Ovary (tissue), 9 donors: ENCODE results near the gene ZNHIT6. TPM values are rescaled to one million over a fixed set of nuclear protein-coding genes. Genes with fewer than 3 reads are reported as not detected.

Source experiments
- DNase-seq, 5 donors: peaks; one replicate each; pipeline ENCODE4 v3.0.0-alpha.2; 2019 to 2020
- H3K27ac ChIP-seq, 2 donors: fragments of 200-600 bp; one replicate each; pipeline versions ENCODE4 v1.5.1 to v1.8.0; 2019 to 2022
- H3K27me3 ChIP-seq: fragments of 200-600 bp; one replicate; pipeline ENCODE4 v1.8.0; 2022
- H3K36me3 ChIP-seq: fragments of 200-600 bp; sonication (generic); one replicate; pipeline ENCODE4 v1.5.1; 2019
- H3K4me1 ChIP-seq: one replicate; pipeline ENCODE4 v1.8.1; 2013; ENCODE audit warnings: mild to moderate bottlenecking, moderate library complexity; ENCODE audit not compliant: insufficient read depth
- H3K4me3 ChIP-seq: fragments of 200-600 bp; sonication (generic); one replicate; pipeline ENCODE4 v1.5.1; 2017
- H3K9me3 ChIP-seq, 2 donors: fragments of 200-600 bp in 1 of 2; sonication (generic) in 1 of 2; one replicate each; pipeline versions ENCODE4 v1.5.1 to v1.8.1; 2013 to 2019; ENCODE audit warnings: mild to moderate bottlenecking in 1 of 2, moderate library complexity in 1 of 2
- EP300 ChIP-seq: sonication (generic); formaldehyde crosslinking; IDR thresholded peaks from one replicate; pipeline ENCODE4 v1.6.1; 2017; ENCODE audit warnings: antibody characterized with exemption
- POLR2A ChIP-seq: fragments of 450-650 bp; IDR thresholded peaks from one replicate; pipeline ENCODE4 v1.6.1; 2017; ENCODE audit warnings: antibody characterized with exemption, mild to moderate bottlenecking, moderate library complexity
- WGBS, 3 donors: extraction: QIAGEN DNeasy Blood & Tissue Kit in 1 of 3; methylation state at CpG; one replicate each; pipeline versions ENCODE4 v1.1.5 to v1.1.7; 2013 to 2017; 5-methylcytosine and 5-hydroxymethylcytosine counted together
- intact Hi-C, 4 donors: fragments of 100-400 bp; cut with DNase I; formaldehyde crosslinking; loops; one replicate each; pipeline versions ENCODE4 v1.11.0 to v1.15.1; 2022 to 2023
- polyA plus RNA-seq, 2 donors: library from polyadenylated mRNA; stranded (reverse); fragments of 200-250 nt in 1 of 2; fragments of 350-450 nt in 1 of 2; fragmentation: Illumina TruSeq in 1 of 2; extraction: RNeasy Lipid Tissue Mini Kit (QIAGEN cat#74804) in 1 of 2; gene quantifications; one replicate each; pipeline ENCODE4 v1.2.3, GENCODE V29; 2013 to 2014
- total RNA-seq, 7 donors: library from RNA; depleted of rRNA in 2 of 7; stranded (reverse); fragments of >200 nt in 2 of 7; fragmentation: NEBNext Ultra II Directional in 3 of 7; extraction: Animal tissue kit (Norgen Biotek cat#: 25700) in 3 of 7; gene quantifications; one replicate each; pipeline versions ENCODE4 v1.1.0 to v1.2.4, GENCODE V29; 2016 to 2023
- TF ChIP-seq, protein P1 (sequence below), 3 donors: fragments of 450-650 bp in 2 of 3; fragments of 200-600 bp in 1 of 3; IDR thresholded peaks; one replicate each; pipeline versions ENCODE4 v1.5.1 to v1.8.0; 2016 to 2022; ENCODE audit warnings: antibody characterized with exemption in 3 of 3, mild to moderate bottlenecking in 1 of 3
- donor health status: DM: no; HTN: no; CAD: no; lungs with moderate emphysema.
- donor health status: DM: no; HTN: no; CAD: no.
- donor health status: Bipolar disorder and iron deficiency.
- donor health status: DM: yes; HTN: yes; CAD: no.
- donor health status: DM: no; HTN: no; CAD: no.
- donor health status: DM: yes; HTN: yes; CAD: no.

Gene ZNHIT6
- total and polyA plus RNA-seq, 9 donors: 8.8 to 22.9 (median 16.2) TPM

DNA sequence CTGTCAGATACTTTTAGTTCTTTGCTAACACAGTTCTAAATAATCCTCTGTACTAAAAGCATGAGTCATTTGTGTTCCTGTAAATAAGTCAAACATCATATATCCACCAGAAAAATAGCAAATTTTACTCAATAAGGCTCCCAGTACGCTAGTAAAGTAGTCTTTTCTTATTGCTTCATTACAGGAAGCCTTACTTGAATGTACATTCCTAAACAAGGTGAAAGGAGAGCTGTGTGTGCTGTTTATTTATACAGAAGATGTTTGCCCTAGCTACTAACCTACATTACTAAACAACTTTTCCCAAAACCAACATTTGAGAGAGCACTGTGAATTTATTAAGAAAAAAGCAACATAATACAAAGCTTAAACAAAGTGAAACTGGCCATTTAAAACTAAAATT lies 52.0 kb downstream of the ZNHIT6 start:
- no peak overlapping the region for H3K4me3 ChIP-seq
- H3K27me3 ChIP-seq: no peaks in the 10 kb centered on the region
- no peaks in the 10 kb centered on the region for H3K9me3 ChIP-seq
- no peaks in the 10 kb centered on the region for H3K4me1 ChIP-seq
- no peaks in the 10 kb centered on the region for H3K36me3 ChIP-seq
- TF ChIP-seq EP300: no peak
- TF ChIP-seq, protein P1, sequence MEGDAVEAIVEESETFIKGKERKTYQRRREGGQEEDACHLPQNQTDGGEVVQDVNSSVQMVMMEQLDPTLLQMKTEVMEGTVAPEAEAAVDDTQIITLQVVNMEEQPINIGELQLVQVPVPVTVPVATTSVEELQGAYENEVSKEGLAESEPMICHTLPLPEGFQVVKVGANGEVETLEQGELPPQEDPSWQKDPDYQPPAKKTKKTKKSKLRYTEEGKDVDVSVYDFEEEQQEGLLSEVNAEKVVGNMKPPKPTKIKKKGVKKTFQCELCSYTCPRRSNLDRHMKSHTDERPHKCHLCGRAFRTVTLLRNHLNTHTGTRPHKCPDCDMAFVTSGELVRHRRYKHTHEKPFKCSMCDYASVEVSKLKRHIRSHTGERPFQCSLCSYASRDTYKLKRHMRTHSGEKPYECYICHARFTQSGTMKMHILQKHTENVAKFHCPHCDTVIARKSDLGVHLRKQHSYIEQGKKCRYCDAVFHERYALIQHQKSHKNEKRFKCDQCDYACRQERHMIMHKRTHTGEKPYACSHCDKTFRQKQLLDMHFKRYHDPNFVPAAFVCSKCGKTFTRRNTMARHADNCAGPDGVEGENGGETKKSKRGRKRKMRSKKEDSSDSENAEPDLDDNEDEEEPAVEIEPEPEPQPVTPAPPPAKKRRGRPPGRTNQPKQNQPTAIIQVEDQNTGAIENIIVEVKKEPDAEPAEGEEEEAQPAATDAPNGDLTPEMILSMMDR (IDR thresholded peaks at IDR 0.05): no peak
- TF ChIP-seq POLR2A: no peak
- no peak overlapping the region for H3K27ac ChIP-seq
- DNase-seq: no peak
- WGBS, 3 donors: 79 to 86% (median 84%) methylated on average over 1 of the region's 1 CpG
- intact Hi-C loops: no loop called here

DNA sequence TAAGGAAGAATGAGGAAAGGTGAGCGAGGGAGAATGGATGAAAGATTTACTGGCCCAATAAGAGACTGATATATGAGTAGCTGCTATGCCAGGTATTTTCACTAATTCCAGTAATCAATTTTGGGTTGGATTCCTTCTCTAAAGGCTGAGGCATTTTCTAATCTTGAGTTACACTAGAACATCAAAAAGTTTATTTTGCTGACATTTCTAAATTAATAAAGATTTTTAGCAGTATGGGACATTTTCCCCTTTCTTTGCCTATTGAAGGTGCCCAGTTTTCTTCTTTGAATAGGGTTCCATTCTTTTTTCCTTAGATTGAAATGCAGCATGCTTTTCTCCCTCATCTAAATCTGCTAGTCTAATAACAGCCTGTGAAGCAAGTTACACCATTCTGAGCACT lies 52.9 kb downstream of the ZNHIT6 start:
- no peak for TF ChIP-seq EP300
- TF ChIP-seq, protein P1 (IDR thresholded peaks at IDR 0.05): no peak
- TF ChIP-seq POLR2A: no peak
- 94 to 100% (median 98%) methylated on average over 1 of the region's 1 CpG for WGBS, 3 donors
- DNase-seq: no peak
- Histone ChIP-seq H3K36me3 (no peaks in the 10 kb centered on the region), H3K27ac (no peak overlapping the region), H3K9me3 (no peaks in the 10 kb centered on the region), H3K27me3 (no peaks in the 10 kb centered on the region), H3K4me3 (no peak overlapping the region), H3K4me1 (no peaks in the 10 kb centered on the region)
- intact Hi-C loops: no loop called here

DNA sequence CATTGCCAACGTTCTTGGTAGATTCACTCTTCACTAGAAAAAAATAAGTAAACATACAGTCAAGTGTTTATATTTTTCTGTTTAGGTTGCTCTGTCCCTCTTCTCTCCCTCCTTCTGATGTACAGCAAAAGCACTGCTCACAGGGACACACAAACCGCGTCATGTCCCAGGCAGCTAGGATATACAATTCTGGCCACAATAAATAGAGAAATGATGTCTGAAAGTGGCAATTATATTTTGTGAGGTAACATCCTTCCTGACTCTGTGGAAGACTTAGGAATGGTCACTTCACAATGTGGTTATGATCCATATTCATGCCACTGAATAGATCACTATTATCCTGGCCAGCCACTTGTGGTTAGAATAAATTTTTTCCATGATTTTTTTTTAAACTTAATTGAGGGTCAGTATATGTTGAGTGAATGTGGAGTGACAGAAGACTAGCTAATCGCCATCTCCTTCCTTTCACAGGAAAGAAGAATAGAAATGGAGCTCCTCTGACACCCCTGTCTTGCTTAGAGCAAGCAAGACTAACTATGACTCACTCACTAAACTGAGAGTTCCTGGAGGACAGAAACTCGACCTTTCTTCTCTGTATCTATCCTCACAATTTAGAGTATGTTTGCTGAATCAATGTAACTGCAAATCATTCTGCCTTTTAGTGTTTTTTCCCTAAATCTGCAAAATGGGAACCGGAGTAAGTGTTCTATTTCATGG lies 54.0 kb downstream of the ZNHIT6 start:
- no peak overlapping the region for H3K27ac ChIP-seq
- H3K9me3 ChIP-seq: no peaks in the 10 kb centered on the region
- H3K27me3 ChIP-seq: no peaks in the 10 kb centered on the region
- DNase-seq: no peak
- intact Hi-C loops: no loop called here
- H3K36me3 ChIP-seq: no peaks in the 10 kb centered on the region
- no peak overlapping the region for H3K4me3 ChIP-seq
- 83 to 87% (median 86%) methylated on average over 6 of the region's 6 CpGs for WGBS, 3 donors
- no peaks in the 10 kb centered on the region for H3K4me1 ChIP-seq
- no peak for TF ChIP-seq EP300
- TF ChIP-seq POLR2A: no peak
- TF ChIP-seq, protein P1 (IDR thresholded peaks at IDR 0.05): no peak

DNA sequence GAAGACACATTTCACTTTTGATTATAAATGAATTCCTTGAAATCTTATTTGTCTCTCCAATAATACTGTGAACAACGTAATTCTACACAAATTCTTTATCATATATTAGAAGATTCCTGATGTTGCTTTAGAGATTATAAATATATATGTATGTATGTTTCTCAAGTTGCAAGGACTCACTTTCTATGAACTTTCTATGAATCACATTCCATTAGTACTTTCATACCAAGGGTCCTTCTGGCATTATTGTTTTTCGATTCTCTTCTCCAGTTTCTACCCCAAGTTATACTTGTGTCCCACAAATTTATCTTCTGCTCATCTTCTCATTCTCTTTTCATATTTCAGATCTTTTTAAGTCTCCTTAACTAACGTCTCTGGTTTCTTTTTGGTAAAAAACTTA lies 55.9 kb downstream of the ZNHIT6 start:
- H3K9me3 ChIP-seq: no peaks in the 10 kb centered on the region
- H3K27ac ChIP-seq: no peak overlapping the region
- no peaks in the 10 kb centered on the region for H3K36me3 ChIP-seq
- H3K4me1 ChIP-seq: no peaks in the 10 kb centered on the region
- TF ChIP-seq, protein P1 (IDR thresholded peaks at IDR 0.05): no peak
- no peak for TF ChIP-seq POLR2A
- TF ChIP-seq EP300: no peak
- no peak for DNase-seq
- 92 to 94% (median 93%) methylated on average over 3 of the region's 3 CpGs for WGBS, 3 donors
- H3K27me3 ChIP-seq: no peaks in the 10 kb centered on the region
- H3K4me3 ChIP-seq: no peak overlapping the region
- intact Hi-C loops: no loop called here
